HepG2 (cell line): Measurements from ENCODE around the gene UAP1L1. TPM values are rescaled to one million over a fixed set of nuclear protein-coding genes. Genes with fewer than 3 reads are reported as not detected.

ENCODE experiments used
- ELF3 ChIP-seq: IDR thresholded peaks from 2 replicates; pipeline ENCODE4 v1.6.1; 2016; ENCODE audit warnings: missing genetic modification reagents, missing compliant biosample characterization
- HOXA3 ChIP-seq: sonication (generic); formaldehyde crosslinking; IDR thresholded peaks from 2 replicates; pipeline ENCODE4 v1.5.0; 2020; ENCODE audit warnings: missing genetic modification reagents
- HOXA7 ChIP-seq: sonication (generic); formaldehyde crosslinking; IDR thresholded peaks from 2 replicates; pipeline ENCODE4 v1.8.1; 2022; ENCODE audit warnings: mild to moderate bottlenecking, missing genetic modification reagents, moderate library complexity
- HOXA9 ChIP-seq: sonication (generic); formaldehyde crosslinking; IDR thresholded peaks from 2 replicates; pipeline ENCODE4 v1.8.1; 2022; ENCODE audit warnings: missing genetic modification reagents, mild to moderate bottlenecking, moderate library complexity, borderline replicate concordance
- KDM4B ChIP-seq: sonication (generic); formaldehyde crosslinking; IDR thresholded peaks from 2 replicates; pipeline ENCODE4 v1.4.0; 2020; ENCODE audit warnings: missing genetic modification reagents
- NFATC3 ChIP-seq: sonication (generic); formaldehyde crosslinking; IDR thresholded peaks from 2 replicates; pipeline ENCODE4 v1.5.1; 2020; ENCODE audit warnings: mild to moderate bottlenecking, missing genetic modification reagents
- NR2C2 ChIP-seq: sonication (generic); formaldehyde crosslinking; IDR thresholded peaks from 2 replicates; pipeline ENCODE4 v1.4.0; 2020; ENCODE audit warnings: missing genetic modification reagents, mild to moderate bottlenecking, moderate library complexity, borderline replicate concordance
- RAD21 ChIP-seq: fragments of 450-650 bp; formaldehyde crosslinking; IDR thresholded peaks from 2 replicates; pipeline ENCODE4 v1.5.0; 2020; ENCODE audit warnings: mild to moderate bottlenecking
- RXRB ChIP-seq: IDR thresholded peaks from 2 replicates; pipeline ENCODE4 v1.6.1; 2016; ENCODE audit warnings: borderline replicate concordance, missing genetic modification reagents, missing compliant biosample characterization
- TCF7 ChIP-seq: sonication (generic); IDR thresholded peaks from 2 replicates; pipeline ENCODE4 v1.6.1; 2016; ENCODE audit warnings: antibody characterized with exemption, low read depth
- ZNF335 ChIP-seq: sonication (generic); formaldehyde crosslinking; IDR thresholded peaks from 2 replicates; pipeline ENCODE4 v1.4.0; 2020; ENCODE audit warnings: missing genetic modification reagents
- ZNF350 ChIP-seq: sonication (generic); formaldehyde crosslinking; IDR thresholded peaks from 2 replicates; pipeline ENCODE4 v1.4.0; 2020; ENCODE audit warnings: mild to moderate bottlenecking, low read depth, missing genetic modification reagents, borderline replicate concordance
- ZNF772 ChIP-seq: sonication (generic); formaldehyde crosslinking; IDR thresholded peaks from 2 replicates; pipeline ENCODE4 v1.5.0; 2020; ENCODE audit warnings: mild to moderate bottlenecking, missing genetic modification reagents
- ZSCAN12 ChIP-seq: sonication (generic); formaldehyde crosslinking; IDR thresholded peaks from 2 replicates; pipeline ENCODE4 v1.9.0; 2021; ENCODE audit warnings: mild to moderate bottlenecking, missing genetic modification reagents
- polyA plus RNA-seq, 8 experiments: library from polyadenylated mRNA; depleted of rRNA in 3 of 8; stranded (reverse) in 7 of 8; unstranded in 1 of 8; fragments of >200 nt; fragmentation: Illumina TruSeq in 4 of 8; extraction: Trizol in 4 of 8; gene quantifications; 2 replicates each; pipeline versions ENCODE4 v1.2.1 to v1.2.3, GENCODE V29; 2011 to 2016; ENCODE audit warnings: low read depth in 4 of 8, missing spikeins in 1 of 8, mixed read lengths in 1 of 8; ENCODE audit not compliant: insufficient read depth in 1 of 8
- total RNA-seq, 5 experiments: library from RNA; depleted of rRNA; stranded (reverse); fragments of >200 nt; fragmentation: Illumina TruSeq; extraction: Trizol; gene quantifications; 2 replicates each; pipeline ENCODE4 v1.2.3, GENCODE V29; 2016; ENCODE audit warnings: low read depth in 1 of 5
- TF ChIP-seq, protein P1 (sequence below): sonication (generic); formaldehyde crosslinking; IDR thresholded peaks from 2 replicates; pipeline ENCODE4 v1.5.0; 2020; ENCODE audit warnings: missing genetic modification reagents
- TF ChIP-seq, protein P2 (sequence below): sonication (generic); formaldehyde crosslinking; IDR thresholded peaks from 2 replicates; pipeline ENCODE4 v1.5.1; 2020; ENCODE audit warnings: mild to moderate bottlenecking, missing genetic modification reagents, moderate library complexity
- TF ChIP-seq, protein P3 (sequence below), 2 experiments: sonication (generic) in 1 of 2; formaldehyde crosslinking in 1 of 2; IDR thresholded peaks; 2 replicates each; pipeline versions ENCODE4 v1.4.0 to v1.6.1; 2016 to 2020; ENCODE audit warnings: borderline replicate concordance in 1 of 2, low read depth in 1 of 2, mild to moderate bottlenecking in 1 of 2, missing genetic modification reagents in 1 of 2
- TF ChIP-seq, protein P4 (sequence below): sonication (generic); formaldehyde crosslinking; IDR thresholded peaks from 2 replicates; pipeline ENCODE4 v1.8.1; 2023; ENCODE audit warnings: missing genetic modification reagents, mild to moderate bottlenecking, borderline replicate concordance
- TF ChIP-seq, protein P5 (sequence below): sonication (generic); formaldehyde crosslinking; IDR thresholded peaks from 2 replicates; pipeline ENCODE4 v1.4.0; 2020; ENCODE audit warnings: mild to moderate bottlenecking, low read depth, missing genetic modification reagents

Gene UAP1L1
- total and polyA plus RNA-seq, 2 of the 13 experiments (the other 11 are each of a cell fraction or from before 2014, with no cell fraction given): 5.4 to 6.4 TPM

DNA sequence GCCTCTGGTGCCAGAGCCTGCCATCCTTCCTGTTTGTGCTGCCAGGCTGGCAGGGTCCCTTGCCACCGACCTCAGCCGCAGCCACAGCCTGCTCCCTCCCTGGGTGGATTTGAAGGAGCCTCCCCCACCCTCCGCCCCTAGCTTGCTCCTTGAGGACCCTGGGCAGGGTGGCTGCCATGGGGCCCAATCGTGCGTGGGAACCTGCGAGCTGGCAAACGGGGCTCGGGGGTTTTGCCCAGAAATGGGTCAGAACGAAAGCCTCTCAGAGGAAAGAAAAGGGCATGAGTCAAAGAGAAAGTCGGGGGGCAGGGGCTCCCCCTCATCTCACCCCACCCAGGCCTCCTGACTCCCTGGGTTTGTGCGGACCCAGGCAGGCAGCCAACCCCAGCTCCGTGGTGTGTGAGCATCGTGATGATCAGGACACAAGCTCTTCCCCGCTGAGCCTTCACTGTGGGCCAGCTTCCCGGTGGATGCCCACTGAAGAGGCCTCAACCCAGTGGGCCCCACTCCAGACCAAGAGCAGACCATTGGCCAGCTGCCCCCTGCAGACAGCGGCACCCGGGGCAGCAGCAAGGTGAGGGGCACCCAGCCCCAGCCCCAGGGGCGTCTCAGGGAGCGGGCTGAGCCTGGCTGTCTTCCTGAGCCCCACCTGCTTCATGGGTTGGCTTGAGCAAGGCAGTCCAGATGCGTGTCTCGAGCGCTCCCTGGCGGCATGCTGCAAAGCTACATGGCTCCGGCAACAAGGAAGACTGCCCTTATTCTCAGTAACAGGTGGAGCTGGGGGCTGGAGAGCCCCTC, 42.4 kb upstream of the UAP1L1 start (continued):
- TF ChIP-seq, protein P1, sequence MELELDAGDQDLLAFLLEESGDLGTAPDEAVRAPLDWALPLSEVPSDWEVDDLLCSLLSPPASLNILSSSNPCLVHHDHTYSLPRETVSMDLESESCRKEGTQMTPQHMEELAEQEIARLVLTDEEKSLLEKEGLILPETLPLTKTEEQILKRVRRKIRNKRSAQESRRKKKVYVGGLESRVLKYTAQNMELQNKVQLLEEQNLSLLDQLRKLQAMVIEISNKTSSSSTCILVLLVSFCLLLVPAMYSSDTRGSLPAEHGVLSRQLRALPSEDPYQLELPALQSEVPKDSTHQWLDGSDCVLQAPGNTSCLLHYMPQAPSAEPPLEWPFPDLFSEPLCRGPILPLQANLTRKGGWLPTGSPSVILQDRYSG (CRISPR knock-in tag): no peak
- TF ChIP-seq RAD21 (CRISPR knock-in tag) (peak; percentile 91), ZSCAN12 (CRISPR knock-in tag) (no peak), ZNF772 (CRISPR knock-in tag) (peak; percentile 61; the same call in 1 of the 2 replicates), ZNF350 (CRISPR knock-in tag) (no peak), HOXA9 (CRISPR knock-in tag) (no peak), HOXA7 (CRISPR knock-in tag) (no peak), HOXA3 (CRISPR knock-in tag) (peak; percentile 11; the same call in 1 of the 2 replicates), TCF7 (no peak), ZNF335 (CRISPR knock-in tag) (no peak), ELF3 (CRISPR knock-in tag) (peak; percentile 64; the same call in 1 of the 2 replicates), NFATC3 (CRISPR knock-in tag) (no peak), RXRB (CRISPR knock-in tag) (no peak), KDM4B (CRISPR knock-in tag) (no peak), NR2C2 (CRISPR knock-in tag) (no peak)
- TF ChIP-seq, protein P2, sequence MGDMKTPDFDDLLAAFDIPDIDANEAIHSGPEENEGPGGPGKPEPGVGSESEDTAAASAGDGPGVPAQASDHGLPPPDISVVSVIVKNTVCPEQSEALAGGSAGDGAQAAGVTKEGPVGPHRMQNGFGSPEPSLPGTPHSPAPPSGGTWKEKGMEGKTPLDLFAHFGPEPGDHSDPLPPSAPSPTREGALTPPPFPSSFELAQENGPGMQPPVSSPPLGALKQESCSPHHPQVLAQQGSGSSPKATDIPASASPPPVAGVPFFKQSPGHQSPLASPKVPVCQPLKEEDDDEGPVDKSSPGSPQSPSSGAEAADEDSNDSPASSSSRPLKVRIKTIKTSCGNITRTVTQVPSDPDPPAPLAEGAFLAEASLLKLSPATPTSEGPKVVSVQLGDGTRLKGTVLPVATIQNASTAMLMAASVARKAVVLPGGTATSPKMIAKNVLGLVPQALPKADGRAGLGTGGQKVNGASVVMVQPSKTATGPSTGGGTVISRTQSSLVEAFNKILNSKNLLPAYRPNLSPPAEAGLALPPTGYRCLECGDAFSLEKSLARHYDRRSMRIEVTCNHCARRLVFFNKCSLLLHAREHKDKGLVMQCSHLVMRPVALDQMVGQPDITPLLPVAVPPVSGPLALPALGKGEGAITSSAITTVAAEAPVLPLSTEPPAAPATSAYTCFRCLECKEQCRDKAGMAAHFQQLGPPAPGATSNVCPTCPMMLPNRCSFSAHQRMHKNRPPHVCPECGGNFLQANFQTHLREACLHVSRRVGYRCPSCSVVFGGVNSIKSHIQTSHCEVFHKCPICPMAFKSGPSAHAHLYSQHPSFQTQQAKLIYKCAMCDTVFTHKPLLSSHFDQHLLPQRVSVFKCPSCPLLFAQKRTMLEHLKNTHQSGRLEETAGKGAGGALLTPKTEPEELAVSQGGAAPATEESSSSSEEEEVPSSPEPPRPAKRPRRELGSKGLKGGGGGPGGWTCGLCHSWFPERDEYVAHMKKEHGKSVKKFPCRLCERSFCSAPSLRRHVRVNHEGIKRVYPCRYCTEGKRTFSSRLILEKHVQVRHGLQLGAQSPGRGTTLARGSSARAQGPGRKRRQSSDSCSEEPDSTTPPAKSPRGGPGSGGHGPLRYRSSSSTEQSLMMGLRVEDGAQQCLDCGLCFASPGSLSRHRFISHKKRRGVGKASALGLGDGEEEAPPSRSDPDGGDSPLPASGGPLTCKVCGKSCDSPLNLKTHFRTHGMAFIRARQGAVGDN (CRISPR knock-in tag): peak; percentile 74
- TF ChIP-seq, protein P3, sequence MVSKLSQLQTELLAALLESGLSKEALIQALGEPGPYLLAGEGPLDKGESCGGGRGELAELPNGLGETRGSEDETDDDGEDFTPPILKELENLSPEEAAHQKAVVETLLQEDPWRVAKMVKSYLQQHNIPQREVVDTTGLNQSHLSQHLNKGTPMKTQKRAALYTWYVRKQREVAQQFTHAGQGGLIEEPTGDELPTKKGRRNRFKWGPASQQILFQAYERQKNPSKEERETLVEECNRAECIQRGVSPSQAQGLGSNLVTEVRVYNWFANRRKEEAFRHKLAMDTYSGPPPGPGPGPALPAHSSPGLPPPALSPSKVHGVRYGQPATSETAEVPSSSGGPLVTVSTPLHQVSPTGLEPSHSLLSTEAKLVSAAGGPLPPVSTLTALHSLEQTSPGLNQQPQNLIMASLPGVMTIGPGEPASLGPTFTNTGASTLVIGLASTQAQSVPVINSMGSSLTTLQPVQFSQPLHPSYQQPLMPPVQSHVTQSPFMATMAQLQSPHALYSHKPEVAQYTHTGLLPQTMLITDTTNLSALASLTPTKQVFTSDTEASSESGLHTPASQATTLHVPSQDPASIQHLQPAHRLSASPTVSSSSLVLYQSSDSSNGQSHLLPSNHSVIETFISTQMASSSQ (IDR thresholded peaks at IDR 0.05; ENCODE audit: low read depth): no peak
- TF ChIP-seq, protein P3 (CRISPR knock-in tag; IDR thresholded peaks at IDR 0.05; ENCODE audit: borderline replicate concordance): 0 out of 2 replicates have a peak, but pooled peaks have one; percentile 33
- TF ChIP-seq, protein P4, sequence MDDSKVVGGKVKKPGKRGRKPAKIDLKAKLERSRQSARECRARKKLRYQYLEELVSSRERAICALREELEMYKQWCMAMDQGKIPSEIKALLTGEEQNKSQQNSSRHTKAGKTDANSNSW (CRISPR knock-in tag): no peak
- TF ChIP-seq, protein P5, sequence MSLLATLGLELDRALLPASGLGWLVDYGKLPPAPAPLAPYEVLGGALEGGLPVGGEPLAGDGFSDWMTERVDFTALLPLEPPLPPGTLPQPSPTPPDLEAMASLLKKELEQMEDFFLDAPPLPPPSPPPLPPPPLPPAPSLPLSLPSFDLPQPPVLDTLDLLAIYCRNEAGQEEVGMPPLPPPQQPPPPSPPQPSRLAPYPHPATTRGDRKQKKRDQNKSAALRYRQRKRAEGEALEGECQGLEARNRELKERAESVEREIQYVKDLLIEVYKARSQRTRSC (CRISPR knock-in tag): no peak
